Progenitor cell of endocrine pancreas (in vitro differentiated cells): Measurements from ENCODE around the gene LRP1B. TPM values are rescaled to one million over a fixed set of nuclear protein-coding genes. Genes with fewer than 3 reads are reported as not detected.

Experiments used
- DNase-seq: peaks from one replicate; pipeline ENCODE4 v3.0.0; 2021; ENCODE audit warnings: low spot score; ENCODE audit not compliant: unreplicated experiment
- H3K27ac Mint-ChIP-seq: 2 replicates; pipeline ENCODE4 v1.8.0; 2021; ENCODE audit warnings: mild to moderate bottlenecking, moderate library complexity, mixed read lengths
- H3K27me3 Mint-ChIP-seq: 2 replicates; pipeline ENCODE4 v1.8.0; 2021; ENCODE audit warnings: mixed read lengths
- H3K36me3 Mint-ChIP-seq: 2 replicates; pipeline ENCODE4 v1.8.0; 2022; ENCODE audit warnings: mixed read lengths; ENCODE audit not compliant: insufficient read depth
- H3K4me1 Mint-ChIP-seq: 2 replicates; pipeline ENCODE4 v1.8.0; 2021; ENCODE audit warnings: low read depth, mixed read lengths
- H3K4me3 Mint-ChIP-seq: 2 replicates; pipeline ENCODE4 v1.8.0; 2021; ENCODE audit warnings: low read depth, mild to moderate bottlenecking, moderate library complexity, mixed read lengths
- H3K9me3 Mint-ChIP-seq: 2 replicates; pipeline ENCODE4 v1.8.0; 2021; ENCODE audit warnings: low read depth, mixed read lengths
- total RNA-seq: library from RNA; stranded (reverse); gene quantifications from 2 replicates; pipeline ENCODE4 v1.2.1, GENCODE V29; 2021
- TF ChIP-seq, protein P1 (sequence below): fragments of 200-600 bp; sonication (generic); IDR thresholded peaks from one replicate; pipeline ENCODE4 v1.5.0; 2021; ENCODE audit warnings: antibody characterized with exemption, mild to moderate bottlenecking; ENCODE audit not compliant: unreplicated experiment

LRP1B gene
- total RNA-seq, 1 donor from 2014 or later: 0.57 TPM

DNA sequence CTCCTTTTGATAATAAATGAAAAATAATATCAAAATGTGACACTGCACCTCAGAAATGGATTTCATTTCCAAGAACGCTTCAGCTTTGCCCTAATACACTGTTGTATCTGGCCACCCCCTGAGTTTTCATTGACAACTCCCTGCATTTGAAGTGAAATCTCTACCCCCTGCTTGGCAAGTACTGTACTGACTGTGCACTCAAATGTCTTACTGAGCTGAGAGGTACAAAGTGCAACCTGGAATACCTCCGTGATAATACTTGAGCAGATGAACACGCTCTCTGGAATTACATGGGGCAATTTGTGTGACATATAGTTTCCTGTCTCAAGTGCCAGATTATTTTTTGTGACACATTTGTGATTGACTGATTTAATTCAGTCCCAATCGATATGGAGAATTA, 231.1 kb downstream of the LRP1B start:
- DNase-seq: no peak
- Mint-ChIP-seq H3K36me3 (no peaks in the 10 kb centered on the region), H3K9me3 (no peaks in the 10 kb centered on the region), H3K4me3 (no peak overlapping the region), H3K4me1 (peaks cover 2% of the 10 kb centered on the region), H3K27me3 (no peaks in the 10 kb centered on the region), H3K27ac (no peak overlapping the region)
- TF ChIP-seq, protein P1, sequence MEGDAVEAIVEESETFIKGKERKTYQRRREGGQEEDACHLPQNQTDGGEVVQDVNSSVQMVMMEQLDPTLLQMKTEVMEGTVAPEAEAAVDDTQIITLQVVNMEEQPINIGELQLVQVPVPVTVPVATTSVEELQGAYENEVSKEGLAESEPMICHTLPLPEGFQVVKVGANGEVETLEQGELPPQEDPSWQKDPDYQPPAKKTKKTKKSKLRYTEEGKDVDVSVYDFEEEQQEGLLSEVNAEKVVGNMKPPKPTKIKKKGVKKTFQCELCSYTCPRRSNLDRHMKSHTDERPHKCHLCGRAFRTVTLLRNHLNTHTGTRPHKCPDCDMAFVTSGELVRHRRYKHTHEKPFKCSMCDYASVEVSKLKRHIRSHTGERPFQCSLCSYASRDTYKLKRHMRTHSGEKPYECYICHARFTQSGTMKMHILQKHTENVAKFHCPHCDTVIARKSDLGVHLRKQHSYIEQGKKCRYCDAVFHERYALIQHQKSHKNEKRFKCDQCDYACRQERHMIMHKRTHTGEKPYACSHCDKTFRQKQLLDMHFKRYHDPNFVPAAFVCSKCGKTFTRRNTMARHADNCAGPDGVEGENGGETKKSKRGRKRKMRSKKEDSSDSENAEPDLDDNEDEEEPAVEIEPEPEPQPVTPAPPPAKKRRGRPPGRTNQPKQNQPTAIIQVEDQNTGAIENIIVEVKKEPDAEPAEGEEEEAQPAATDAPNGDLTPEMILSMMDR: no peak

DNA sequence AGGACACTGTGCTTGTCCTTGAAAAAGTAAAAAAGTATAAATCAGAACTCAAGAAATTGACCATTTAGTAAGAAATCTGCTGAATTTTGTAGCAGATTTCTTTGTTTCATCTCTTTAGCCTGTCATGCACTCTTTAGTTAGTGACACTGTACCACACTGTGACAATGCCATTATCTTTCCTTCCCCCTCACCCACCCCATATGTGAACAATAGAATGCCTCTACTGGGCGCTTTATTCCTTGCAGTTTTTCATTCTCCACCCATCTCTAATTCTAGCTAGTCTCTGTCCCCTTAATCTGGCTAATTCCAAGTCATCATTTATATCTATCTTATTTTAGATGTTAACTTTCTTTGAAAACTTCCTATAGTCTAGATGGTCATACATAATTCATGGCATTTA, 241.0 kb downstream of the LRP1B start:
- no peaks in the 10 kb centered on the region for H3K9me3 Mint-ChIP-seq
- H3K4me1 Mint-ChIP-seq: no peaks in the 10 kb centered on the region
- no peak for DNase-seq
- no peak overlapping the region for H3K4me3 Mint-ChIP-seq
- TF ChIP-seq, protein P1: no peak
- H3K36me3 Mint-ChIP-seq: no peaks in the 10 kb centered on the region
- H3K27me3 Mint-ChIP-seq: no peaks in the 10 kb centered on the region
- H3K27ac Mint-ChIP-seq: no peak overlapping the region

DNA sequence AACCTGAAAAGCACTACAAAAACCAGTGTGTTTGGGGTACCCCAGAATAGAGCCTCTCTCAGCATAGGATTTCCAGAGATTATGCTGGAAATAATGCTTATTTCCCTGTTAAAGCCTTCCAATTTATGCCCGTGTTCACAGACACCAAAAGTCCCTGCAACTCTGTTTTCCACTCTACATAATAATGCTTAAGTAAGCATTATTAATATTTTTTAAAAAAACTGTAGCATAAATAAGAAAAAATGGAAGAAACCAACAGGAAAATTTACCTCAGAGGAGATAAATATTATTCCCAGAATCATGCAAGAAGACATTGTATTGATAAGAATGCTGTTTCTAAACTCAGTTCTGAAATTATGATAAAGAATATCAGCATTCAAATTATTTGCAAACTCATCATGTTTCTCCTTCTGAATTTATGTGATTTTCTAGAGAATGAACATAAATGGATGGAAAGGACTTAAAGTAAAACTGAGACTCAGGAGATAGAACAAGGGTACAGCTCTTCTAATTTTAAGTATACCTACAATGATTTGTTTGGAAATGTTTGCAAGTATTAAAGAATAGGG, 241.7 kb downstream of the LRP1B start:
- TF ChIP-seq, protein P1: no peak
- no peaks in the 10 kb centered on the region for H3K36me3 Mint-ChIP-seq
- H3K27ac Mint-ChIP-seq: no peak overlapping the region
- DNase-seq: no peak
- H3K4me1 Mint-ChIP-seq: no peaks in the 10 kb centered on the region
- no peak overlapping the region for H3K4me3 Mint-ChIP-seq
- H3K27me3 Mint-ChIP-seq: no peaks in the 10 kb centered on the region
- H3K9me3 Mint-ChIP-seq: no peaks in the 10 kb centered on the region

DNA sequence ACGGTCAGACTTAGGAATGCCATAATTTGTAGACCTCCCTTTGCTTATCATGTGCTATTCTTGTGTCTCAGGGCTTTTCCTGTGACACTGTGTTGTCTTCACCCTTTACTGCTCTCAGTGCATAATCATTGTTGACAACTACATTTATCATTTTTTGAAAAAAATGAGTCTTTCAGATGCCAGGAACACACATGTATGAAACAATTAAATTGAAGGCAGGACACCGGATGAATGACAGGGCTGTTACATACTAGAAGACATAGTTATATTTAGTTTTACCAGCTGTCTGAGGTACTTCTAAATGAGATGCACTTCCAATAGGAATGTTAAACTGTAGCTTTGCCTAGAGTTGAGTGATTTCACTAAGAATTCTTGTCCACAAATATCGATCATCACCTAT, 243.5 kb downstream of the LRP1B start:
- TF ChIP-seq, protein P1: no peak
- DNase-seq: no peak
- H3K4me1 Mint-ChIP-seq: no peaks in the 10 kb centered on the region
- no peak overlapping the region for H3K4me3 Mint-ChIP-seq
- H3K27ac Mint-ChIP-seq: no peak overlapping the region
- H3K36me3 Mint-ChIP-seq: no peaks in the 10 kb centered on the region
- no peaks in the 10 kb centered on the region for H3K27me3 Mint-ChIP-seq
- no peaks in the 10 kb centered on the region for H3K9me3 Mint-ChIP-seq

DNA sequence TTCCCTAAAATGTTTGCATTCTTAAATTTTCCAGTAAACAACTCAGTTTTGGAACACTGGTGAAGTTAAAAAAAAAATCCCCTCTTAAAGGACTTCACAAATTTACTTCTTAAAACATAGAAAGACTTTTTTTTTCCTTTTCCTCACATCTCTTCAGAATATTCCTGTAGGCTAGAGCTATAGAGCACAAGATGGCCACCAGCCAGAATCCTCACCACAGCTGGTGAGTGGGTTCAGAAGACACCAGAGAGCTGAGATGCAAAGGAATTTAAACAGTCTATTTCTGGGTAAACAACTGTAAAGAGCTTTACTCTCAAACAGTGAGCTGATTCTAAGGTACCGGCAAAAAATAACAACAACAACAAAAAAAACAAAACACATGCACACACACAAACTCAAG, 252.8 kb downstream of the LRP1B start:
- H3K4me3 Mint-ChIP-seq: no peak overlapping the region
- no peak overlapping the region for H3K27ac Mint-ChIP-seq

More for the DNA sequence above, 252.8 kb downstream of the LRP1B start:
- TF ChIP-seq, protein P1: no peak
- no peaks in the 10 kb centered on the region for H3K9me3 Mint-ChIP-seq
- H3K36me3 Mint-ChIP-seq: no peaks in the 10 kb centered on the region
- no peaks in the 10 kb centered on the region for H3K4me1 Mint-ChIP-seq
- H3K27me3 Mint-ChIP-seq: no peaks in the 10 kb centered on the region
- DNase-seq: no peak
